Tibial nerve (tissue), 3 donors: ENCODE data around the gene ANKAR.

ENCODE experiments used
- POLR2A ChIP-seq, 2 donors: fragments of 450-650 bp; IDR thresholded peaks; one replicate each; pipeline ENCODE4 v1.6.1; 2017; ENCODE audit warnings: antibody characterized with exemption in 2 of 2, mild to moderate bottlenecking in 2 of 2, moderate library complexity in 2 of 2
- TF ChIP-seq, protein P1 (sequence below), 5 experiments: fragments of 200-600 bp in 3 of 5; fragments of 450-650 bp in 2 of 5; sonication (generic) in 3 of 5; IDR thresholded peaks; one replicate each; pipeline ENCODE4 v1.5.1; 2016 to 2019; ENCODE audit warnings: antibody characterized with exemption in 5 of 5, mild to moderate bottlenecking in 3 of 5, moderate library complexity in 2 of 5

DNA sequence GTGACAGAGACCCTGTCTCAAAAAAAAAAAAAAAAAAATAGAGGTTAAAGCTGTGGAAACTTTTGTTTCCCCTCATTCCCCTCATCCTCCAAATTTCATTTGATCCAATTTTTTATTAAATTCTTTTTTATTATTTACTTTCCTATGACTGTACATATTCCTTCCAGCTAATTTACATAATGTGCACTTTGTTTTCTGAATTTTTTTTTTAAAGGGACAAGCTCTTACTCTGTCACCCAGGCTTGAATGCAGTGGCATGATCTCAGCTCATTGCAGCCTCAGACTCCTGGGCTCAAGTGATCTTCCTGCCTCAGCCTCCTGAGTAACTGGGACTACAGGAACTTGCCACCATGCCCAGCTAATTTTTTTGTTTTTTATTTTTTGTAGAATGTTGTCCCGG, 10.3 kb downstream of the ANKAR start:
- TF ChIP-seq, protein P1, sequence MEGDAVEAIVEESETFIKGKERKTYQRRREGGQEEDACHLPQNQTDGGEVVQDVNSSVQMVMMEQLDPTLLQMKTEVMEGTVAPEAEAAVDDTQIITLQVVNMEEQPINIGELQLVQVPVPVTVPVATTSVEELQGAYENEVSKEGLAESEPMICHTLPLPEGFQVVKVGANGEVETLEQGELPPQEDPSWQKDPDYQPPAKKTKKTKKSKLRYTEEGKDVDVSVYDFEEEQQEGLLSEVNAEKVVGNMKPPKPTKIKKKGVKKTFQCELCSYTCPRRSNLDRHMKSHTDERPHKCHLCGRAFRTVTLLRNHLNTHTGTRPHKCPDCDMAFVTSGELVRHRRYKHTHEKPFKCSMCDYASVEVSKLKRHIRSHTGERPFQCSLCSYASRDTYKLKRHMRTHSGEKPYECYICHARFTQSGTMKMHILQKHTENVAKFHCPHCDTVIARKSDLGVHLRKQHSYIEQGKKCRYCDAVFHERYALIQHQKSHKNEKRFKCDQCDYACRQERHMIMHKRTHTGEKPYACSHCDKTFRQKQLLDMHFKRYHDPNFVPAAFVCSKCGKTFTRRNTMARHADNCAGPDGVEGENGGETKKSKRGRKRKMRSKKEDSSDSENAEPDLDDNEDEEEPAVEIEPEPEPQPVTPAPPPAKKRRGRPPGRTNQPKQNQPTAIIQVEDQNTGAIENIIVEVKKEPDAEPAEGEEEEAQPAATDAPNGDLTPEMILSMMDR (IDR thresholded peaks at IDR 0.05): no peak
- no peak for TF ChIP-seq POLR2A (IDR thresholded peaks at IDR 0.05)
